SIG-M5 treated with dmso at 0.1 percent for 504 hours (cell line): ENCODE measurements around the gene POLR3G.

Experiments used
- DNase-seq: peaks from one replicate; lab custom pipeline; 2025; ENCODE audit not compliant: unreplicated experiment; lab: John Stamatoyannopoulos, UW

Gene POLR3G

GRCh38 chr5:90549729-90550275 is 75.1 kb downstream of the POLR3G start:
- DNase-seq: peak; percentile 17

DNA sequence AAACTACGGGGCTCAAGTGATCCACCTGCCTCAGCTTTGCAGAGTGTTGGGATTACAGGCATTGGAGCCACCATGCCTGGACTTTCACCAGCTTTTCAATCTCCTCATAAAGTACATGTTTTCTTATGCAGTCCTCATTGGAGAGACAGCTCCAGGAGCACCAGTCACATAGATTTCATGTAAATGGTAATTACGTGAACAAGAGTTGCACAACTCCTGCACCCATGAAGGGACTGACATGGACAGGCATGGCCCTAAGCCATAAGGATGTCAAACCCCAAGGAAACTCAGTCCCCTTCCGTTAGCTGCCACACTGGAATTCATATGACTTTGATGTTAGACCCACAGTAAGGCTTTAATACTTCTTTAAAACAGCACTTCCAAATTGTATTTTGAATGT is 76.3 kb downstream of the POLR3G start:
- DNase-seq: no peak

- DNase-seq: peak; percentile 5
Observed at GRCh38 chr5:90551376-90551775, 76.7 kb downstream of the POLR3G start.

DNA sequence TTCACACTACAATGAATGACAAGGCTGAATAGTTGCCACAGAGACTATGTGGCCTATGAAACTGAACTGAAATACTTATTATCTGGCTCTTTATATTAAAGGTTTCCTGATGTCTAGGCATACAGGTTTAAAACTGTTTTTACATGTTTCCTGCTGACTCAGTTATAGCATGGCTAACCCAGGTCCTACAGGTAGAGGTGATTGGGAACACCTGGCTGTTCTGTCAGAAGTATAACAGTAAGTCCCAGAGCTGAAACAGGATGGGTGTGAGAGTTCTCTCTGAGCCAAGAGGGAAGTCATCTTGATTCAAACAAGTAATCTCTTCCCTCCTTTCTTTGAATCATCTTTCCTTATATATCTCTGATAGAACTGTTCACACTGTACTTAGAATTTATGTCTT is 79.0 kb downstream of the POLR3G start:
- no peak for DNase-seq

DNA sequence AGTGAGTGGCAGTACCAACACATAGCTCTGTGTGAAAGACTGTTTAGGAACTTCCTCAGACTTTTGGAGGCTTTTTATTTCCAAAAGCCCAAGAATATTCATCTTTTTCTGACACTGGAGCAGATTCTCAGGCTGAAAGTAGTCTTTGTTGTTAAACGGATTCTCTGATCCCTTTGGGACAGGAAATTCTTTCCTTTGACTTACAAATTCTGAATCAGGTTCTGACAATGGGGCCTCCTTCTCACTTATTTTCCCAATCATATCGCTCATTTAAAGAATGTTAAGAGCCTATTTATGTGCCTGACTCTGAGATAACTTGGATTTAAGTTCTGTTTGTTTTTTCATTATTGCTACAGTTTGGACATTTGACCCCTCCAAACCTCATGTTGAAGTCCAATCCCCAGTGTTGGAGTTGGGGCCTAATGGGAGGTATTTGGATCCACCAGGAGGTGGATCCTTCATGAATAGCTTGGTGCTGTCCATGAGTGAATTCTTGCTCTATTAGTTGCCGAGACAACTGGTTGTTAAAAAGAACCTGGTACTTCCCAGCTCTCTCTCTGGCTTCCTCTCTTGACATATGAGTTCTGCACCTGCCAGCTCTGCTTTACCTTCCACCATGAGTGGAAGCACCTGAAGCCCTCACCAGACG is 79.8 kb downstream of the POLR3G start:
- DNase-seq: no peak

DNA sequence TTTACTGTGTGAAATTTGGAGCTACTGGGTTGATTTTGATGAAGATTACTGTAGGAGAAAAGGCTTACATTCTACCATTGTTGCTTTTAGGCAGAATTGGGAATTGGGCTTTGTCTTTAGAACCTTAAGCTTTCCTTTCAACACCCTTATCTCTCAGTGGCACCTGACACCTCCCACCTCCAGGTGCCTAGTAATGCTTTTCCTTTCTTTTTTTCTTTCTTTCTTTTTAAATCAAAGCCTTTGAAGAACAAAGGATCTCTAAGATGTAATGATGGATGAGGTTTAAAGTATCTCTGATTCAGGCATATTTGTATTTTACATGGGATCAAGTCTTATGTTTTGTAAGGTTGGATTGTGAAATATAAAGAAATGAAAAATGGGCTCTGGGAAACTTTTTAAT is 81.0 kb downstream of the POLR3G start:
- no peak for DNase-seq

DNA sequence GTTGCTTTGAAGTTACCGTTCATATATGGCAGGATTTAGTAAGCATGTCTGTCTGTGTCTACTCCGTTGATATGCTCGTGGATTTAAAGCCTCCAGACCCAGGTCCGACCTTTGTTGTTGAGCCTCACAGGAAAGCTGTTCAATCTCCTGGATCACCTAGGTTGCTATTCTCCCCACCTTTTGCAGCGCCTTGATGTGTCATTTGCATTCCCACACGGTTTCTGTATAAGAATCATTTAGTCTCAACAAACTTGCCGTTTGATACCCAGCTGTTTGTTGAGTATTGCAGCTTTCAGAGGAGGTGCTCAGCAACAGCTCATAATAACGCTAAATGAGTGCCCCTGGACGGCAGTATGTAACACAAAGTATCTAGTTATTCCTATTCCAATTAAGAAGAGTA is 82.7 kb downstream of the POLR3G start:
- DNase-seq: no peak

GRCh38 chr5:90557871-90558270 is 83.2 kb downstream of the POLR3G start:
- DNase-seq: no peak

DNA sequence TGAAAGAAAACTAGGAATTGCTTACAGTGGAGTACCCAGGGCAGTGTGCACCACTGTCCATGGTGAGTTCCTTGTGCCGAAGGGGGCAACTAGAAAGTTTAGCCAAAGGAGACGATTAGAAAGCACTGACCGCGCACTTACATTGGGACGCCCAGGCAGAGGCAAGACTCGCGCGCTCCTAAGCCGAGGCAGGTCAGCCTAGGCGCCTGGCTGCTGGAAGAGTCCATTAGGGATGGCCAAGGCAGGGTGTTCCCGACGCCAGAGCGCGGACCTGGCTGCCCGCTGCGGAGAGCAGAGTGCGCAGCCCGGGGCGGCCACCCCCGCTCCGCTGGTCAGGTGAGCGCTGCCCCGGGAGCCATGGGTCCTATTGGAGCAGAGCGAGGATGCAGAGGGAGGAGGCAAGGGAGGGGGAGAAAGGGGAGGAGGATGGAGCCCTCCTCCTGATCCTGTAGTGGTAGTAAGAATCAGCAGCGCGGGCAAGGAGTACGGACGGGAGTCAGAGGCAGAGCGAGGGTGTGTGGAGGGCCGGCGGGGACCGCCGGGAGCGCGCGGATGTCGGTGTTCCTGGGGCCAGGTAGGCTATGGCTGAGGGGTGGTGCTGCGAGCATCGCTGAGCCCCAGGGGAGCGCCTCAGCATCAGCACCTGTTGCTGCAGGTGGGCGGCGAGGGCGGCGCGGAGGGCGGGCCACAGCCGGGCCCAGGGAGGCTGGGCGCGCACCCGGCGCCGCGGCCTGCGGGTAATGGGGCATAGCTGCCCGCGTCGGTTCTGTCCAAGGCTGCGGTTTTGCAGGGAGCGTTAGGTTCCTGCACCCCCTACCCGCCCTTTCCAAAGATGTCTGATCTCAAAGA is 83.9 kb downstream of the POLR3G start, which contains the start of gene ADGRV1:
ADGRV1 (plus strand) TSS at position 454 of the 849 bp plus-strand sequence; CDS start at position 553, 99 bp downstream.
- DNase-seq: peak; percentile 72

GRCh38 chr5:90560771-90561170 is 86.1 kb downstream of the POLR3G start:
- no peak for DNase-seq

DNA sequence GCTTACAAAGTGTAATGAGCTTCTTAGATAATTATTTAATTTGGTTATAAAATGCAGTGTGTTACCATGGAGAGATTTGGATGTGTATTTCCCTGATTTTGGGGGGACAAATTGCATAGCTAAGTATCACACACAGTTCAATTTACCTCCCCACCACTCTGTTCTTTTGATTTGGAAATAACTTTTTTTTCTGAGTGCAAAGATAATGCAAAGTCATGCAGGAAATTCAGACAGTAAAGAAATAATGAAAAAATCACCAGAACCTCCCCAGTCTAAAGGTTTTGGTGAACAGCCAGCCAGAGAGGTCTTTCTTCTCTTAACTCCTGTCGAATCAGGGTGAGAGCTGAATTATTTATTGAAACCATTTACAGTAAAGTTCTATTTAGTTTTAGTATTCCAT is 87.1 kb downstream of the POLR3G start:
- no peak for DNase-seq

GRCh38 chr5:90562341-90562740 is 87.7 kb downstream of the POLR3G start:
- DNase-seq: no peak

GRCh38 chr5:90563108-90563507 is 88.4 kb downstream of the POLR3G start:
- DNase-seq: no peak
